DMS 273 (cell line): Measurements from ENCODE around the gene LRRC36.

Source experiments
- DNase-seq: peaks from one replicate; lab custom pipeline; 2025; ENCODE audit not compliant: unreplicated experiment; lab: John Stamatoyannopoulos, UW

LRRC36 gene

DNA sequence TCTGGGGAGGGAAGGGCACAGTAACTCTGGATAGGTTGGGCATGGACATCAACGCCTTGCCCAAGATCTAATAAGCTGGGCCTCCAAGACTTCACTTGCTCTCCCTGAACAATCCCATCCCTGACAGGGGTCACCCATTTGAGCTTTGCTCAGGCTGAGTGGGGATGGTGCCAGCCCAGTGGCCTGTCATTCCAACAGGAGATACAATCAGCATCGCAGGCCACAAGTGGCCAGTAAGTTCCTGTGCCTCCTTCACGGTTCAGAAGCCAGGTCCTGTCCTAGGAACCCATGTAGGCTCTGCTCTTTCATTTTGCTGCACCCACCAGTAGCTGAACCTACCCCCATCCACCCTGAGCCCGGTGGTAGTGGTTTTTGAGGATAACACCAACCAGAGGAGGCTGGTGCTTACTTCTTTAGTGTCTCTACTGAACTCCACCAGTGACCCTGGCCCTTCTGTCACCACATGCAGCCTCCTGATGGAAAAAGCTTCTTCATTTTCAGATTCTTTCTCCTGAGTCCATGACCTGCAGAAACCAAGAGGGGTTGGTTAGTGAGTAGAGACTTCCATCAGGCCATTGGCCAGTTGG, 32.4 kb upstream of the LRRC36 start:
- DNase-seq = no peak

DNA sequence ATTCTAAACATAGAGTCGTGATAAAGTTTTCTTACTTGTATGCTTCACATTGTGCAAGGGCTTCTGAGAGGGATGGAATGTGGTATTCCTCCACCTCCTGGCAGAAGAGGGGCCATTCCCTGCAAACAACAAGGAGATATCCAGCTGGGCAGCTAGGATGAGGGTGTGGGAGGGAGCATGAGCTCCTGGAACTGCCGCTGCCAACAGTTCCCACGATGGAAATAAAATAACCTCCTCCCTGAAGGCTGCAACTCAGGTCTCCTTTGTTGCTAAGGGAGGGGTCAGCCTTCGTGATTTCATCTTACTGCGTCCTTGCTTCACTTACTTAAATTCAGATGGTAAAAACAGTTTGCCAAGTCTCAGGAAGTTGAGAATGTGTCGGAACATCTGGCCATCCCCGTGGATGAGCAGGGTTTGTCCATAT, 31.7 kb upstream of the LRRC36 start:
- peak; percentile 49 for DNase-seq

DNA sequence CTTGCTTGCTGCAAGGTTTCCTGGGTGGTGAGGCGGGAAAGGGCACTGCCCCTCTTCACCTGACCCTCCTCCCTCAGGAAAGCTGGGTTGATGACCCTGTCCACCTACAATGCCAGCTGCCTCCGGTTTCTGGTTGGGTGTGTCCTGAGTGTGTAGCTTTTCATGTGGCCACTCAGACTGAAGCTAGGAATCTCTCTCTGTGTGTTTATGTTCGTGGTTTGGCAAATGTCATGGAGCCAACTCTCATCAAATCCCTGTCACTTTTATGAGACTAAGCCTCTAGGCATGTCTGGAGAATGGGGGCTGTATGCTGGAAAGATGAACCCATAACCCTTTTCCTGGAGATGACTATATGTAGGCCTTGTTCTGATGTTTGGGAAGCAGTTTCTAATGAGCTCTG, 30.2 kb upstream of the LRRC36 start:
- DNase-seq = no peak

DNA sequence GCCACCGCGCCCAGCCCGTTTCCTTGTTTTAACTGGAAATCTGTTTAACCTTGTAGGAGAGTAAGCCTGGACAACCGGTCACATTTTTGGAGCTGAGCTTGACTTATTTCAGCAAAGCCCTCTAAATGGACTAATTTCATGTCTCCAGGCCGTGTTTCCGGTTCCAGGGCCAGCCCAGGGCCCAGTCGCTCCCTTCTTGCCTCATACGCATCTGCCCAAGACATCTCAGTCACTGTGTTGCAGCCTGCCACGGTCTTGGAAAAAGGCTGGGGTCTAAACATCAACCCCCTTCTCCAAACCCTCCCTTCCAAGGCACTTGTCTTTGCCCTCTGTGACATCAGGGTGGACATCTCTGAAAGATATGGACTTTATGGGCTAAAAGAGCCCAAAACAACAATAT, 28.3 kb upstream of the LRRC36 start:
- DNase-seq = no peak

DNA sequence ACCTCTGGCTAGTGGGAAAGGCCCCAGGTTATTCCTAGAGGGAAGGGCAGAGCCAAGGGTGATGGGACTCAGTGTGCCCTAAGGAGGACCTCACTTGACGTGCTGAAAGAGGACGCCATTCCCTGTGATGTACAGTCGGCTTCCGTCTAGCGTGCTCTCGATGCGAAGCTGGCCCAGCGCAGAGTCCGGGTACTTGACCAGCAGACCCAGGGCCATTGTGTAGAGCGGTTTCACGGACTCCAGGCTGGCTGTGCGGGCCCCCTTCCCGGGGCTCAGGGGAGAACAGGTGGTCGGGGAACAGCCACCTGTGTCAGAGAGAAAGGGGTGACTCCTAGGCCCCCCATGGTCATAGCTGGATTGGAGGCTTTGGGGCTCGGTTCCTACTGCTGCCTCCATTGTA, 27.3 kb upstream of the LRRC36 start:
- no peak for DNase-seq

DNA sequence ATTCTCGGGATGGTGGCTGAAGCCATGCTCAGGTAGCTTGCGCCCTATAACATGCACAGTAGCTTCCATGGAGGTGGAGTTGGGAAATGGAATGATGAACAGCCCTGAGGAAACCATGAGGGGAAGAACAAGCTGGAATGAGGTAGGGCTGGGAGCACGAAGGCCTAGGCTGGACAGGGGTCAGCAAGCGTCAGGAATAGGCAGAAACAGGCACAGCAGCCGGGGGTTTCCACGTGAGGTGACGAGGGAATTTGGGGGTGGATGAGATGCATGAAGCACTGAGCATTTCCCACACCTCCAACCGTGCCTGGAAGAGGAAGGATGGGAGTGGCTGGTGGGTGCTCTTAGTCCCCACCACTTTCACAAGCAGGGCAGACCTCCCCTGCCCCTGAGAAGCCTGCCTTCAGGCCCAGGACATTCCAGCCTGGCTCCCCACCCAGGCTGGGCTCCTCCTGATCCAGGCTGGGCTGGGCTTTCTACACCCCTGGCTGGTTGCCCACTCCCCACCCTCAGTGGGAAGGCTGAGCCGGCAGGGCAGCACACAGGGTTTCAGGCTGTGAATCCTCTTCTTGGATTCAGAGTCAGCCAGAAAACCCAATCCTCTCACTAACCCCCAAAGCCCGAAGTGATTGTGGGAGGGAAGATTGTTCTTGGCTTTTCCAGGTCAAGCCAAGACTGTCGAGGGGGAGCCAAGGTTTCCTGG, 25.4 kb upstream of the LRRC36 start:
- peak; percentile 27 for DNase-seq

DNA sequence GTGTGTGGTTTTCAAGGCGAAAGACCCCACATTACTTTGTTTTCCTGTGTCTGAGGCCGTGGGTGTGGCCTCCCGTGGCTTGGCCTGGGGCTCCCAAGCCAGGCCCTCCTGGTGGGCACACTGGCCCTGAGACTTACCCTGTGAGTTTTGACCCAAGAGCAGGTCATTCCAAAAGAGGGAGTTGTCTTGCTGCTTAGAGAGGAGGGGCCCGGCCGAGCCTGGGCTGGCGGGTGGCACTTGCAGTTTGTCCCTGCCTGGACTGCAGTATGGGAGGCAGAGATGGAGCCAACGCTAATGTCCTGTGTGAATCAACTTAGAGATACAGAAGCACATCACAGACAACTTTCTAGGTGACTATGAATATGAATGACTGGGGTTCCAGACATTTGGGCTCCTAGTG, 24.5 kb upstream of the LRRC36 start:
- DNase-seq = no peak

DNA sequence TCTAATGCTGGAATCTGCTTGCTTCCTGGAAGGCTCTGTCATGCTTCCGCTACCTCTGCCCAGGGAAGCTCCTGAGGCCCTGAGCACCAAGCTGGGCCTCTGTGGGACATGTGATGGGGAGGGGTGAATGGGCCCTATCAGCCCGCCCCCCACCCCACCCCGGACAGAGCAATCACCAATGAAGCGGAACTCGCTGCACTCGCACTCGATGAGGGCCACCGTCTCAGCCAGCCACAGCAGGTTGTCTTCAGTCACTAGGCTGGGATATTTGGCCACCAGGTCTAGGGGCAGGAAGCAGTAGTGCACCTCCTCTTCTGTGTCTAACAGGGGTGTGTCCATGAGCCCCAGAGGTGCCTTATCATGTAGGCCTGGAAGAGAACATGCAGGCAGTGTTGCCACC, 23.6 kb upstream of the LRRC36 start:
- DNase-seq = no peak

DNA sequence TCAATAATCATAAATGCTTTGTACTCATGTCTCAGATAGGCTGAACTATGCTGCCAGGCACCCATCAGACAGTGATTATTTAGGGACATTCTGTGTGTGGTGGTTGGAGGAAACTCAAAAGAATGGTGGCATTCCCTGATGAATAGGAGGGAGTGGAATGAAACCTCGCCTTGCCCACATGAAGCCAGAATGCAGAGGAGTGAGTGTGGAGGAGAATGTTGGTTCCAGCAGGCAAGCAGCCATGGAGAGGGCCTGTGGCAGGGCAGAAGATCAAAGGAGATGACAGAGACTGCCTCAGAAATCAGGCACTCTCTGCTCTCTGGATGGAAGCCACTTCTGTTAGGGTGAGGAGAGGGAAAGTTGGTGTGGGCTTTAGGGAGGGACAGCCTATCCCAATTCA, 22.6 kb upstream of the LRRC36 start:
- no peak for DNase-seq

DNA sequence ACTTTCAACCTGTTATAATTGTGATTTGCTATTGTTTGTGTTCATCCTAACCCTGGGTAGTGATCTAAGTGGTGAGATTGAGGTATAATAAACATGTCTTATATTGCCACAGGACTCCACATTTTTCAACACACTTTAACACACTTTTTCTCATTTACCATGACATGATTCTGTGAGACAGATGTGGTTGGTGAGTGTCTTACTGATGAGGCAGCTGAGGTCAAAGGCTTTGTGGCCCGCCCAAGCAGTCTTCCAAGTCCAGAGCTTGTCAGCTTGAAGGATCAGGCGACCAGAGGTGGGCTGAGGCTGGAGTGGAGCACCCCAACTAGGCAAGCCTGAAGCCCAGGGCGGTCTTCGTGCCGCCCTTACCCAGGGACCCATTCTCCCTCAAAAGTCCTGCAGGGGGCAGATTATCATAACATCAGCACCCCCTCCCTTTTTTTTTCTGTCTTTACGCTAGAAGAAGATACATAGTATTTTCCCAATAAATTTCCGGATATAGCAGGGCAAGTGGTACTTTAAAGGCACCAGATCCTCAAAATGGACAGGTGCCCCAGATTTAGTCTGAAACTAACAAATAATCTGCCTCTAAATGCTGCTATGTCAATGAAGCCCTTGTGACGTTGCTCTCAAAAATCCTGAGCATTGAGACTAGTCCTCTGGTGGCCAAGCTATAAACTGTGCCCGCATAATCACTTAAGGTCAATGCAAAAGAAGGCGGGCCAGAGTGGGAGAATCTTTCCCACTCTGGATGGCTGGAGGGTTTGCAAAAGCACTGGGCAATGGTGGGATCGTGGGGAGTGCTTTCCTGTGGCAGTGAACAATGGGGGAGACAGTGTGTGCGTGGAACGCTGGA, 21.2 kb upstream of the LRRC36 start:
- no peak for DNase-seq

DNA sequence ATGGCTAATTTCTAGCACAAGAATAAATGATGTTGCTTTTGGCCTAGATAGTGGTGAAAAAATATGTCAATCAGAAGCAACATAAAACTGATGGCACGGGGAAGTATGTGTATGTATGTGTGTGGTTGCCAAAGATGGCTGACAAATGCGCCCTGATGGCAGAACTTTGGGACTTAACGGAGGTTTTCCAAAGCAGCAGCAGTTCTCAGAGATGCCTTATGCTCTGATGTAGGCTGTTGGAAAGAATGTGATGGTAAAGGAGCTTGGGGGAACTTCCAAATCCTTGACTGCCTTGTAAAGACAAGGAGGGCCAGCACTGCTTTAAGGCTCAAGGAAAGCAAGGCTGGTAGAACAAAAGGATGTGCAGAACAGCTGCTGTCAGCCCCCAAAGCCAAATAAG, 16.1 kb upstream of the LRRC36 start:
- DNase-seq = no peak

DNA sequence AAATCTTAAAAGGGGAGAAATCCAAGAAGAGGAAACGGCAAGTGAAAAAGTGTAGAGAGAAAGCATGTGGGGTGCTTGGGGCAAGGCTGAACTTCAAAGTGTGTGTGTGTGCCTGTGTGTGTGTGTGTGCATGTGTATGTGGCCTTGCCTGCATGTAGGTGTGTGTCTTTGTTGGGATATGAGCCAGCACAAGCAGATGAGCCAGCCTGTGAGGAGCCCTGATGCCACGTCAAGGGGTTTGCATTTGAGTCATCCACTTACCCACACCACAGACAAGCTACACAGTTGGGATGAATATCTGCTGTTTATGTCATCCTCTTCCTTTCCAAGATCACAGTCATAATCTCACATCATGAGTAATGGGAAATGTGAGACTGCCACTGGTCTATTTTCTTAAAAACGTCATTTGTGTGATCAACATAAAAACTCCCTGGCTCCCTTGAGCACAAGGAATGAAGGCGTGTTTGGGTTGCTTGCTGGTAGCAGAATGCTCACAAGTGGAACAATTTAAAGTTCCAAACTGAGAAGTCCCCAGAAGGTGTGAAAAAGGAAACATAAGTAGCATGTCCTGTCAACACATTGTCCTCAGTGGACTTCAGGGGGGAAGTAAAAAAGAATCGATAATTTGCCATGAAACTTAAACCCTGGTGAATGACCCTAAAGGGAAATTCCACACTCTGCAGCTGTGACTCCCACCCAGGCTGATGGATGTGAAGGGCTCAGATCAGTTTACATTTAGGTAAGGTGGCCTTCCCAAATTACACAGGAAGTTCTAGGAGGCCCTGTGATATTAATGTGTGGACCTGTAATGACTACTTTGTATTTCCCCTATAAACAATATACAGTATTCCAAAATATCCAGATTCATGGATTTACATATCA, 14.8 kb upstream of the LRRC36 start:
- no peak for DNase-seq

DNA sequence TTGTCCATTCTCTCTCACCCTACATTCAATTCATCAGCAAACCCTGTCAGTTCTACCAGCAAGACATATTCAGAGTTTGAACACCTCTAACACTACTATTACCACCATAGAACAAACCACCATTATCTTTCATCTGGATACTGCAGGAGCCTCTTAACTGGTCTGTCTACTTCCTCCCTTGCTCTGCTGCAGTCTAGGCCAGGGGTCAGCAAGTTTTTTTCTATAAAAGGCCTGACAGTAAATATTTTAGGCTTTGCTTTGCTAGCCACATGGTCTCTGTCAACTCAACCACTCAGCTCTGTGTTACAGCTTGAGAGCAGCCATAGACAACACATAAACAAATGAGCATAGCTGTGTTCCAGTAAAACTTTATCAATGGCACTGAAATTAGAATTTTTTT, 13.9 kb upstream of the LRRC36 start:
- no peak for DNase-seq

DNA sequence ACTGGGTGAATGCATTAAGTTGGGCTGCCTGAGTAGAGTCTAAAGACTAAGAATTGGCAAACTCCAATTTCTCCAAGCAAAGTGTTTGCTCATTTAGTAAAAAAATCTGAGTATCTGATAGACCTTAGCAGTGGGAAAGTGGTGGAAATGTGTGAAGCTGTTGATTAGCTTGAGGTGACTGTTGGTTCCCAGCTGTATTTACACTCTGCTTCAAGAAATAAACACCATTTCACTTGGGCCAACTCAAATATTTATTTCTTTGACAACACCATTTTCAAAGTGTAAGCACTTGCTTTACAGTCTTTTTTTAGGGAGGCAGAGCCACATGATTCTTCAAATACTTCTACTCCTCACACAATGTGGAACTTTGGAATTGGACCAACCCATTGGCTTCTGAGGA, 8.8 kb upstream of the LRRC36 start:
- DNase-seq = no peak

DNA sequence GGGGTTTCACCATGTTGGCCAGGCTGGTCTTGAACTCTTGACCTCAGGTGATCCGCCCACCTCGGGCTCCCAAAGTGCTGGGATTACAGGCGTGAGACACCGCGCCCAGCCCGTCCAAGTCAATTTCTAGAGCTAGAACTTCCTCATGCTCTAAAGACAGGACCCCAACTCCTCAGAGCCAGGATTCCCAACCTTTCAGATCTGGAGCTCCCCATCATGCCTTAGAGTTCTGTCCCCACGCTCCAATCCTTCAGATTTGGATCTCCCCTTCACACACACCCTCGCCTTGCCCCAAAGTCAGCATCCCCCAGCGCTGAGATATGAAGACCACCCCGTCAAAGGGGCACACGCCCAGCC, 522 bp upstream of the LRRC36 start:
- no peak for DNase-seq

DNA sequence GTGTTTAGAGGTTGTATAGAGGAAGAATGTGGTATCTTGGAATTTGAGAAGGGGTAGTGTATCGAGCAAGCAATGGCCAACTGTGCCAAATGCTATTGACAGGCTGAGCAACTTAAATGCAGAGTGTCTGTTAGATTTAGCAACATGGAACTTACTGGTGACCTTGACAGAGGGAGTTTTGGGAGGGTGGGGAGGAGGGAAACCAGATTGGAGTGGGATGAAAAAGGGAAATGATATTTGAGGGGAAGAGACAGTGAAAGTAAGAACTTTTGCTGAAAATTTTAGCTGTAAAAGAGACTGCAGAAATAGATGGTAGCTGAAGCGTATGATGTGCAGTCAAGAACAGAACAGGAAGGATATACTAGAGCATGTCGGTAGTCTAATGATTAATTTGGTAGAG, 1.1 kb downstream of the LRRC36 start:
- DNase-seq = no peak

DNA sequence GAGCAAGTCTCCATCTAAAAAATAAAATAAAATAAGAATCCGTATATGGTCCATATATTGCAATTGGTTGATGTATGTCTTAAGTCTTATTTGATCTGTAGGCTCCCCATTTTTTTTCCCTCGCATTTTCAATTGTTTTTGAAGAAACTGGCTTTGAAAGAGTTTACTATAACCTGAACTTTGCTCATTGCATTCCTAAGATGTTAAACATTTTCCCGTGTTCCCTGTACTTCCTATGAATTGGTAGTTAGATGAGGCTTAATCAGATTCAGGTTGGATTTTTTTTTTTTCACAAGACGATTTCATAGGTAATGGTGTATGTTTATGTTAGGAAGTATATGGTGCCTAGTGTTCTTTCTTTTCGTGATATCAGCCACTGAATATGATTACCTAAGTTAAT, 3.3 kb downstream of the LRRC36 start:
- DNase-seq = no peak

DNA sequence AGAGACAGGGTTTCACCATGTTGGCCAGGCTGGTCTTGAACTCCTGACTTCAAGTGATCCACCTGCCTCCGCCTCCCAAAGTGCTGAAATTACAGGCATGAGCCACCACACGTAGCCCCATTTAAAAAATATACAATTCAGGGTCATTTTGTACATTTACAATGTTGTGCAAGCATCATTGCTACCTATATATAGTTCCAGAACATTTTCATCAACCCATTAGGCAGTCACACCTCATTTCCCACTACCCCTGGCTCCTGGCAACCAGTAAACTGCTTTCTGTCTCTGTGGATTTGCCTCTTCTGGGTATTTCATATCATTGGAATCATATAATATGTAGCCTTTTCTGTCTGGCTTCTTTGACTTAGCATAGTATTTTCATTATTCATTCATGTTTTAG, 6.7 kb downstream of the LRRC36 start:
- DNase-seq = no peak

DNA sequence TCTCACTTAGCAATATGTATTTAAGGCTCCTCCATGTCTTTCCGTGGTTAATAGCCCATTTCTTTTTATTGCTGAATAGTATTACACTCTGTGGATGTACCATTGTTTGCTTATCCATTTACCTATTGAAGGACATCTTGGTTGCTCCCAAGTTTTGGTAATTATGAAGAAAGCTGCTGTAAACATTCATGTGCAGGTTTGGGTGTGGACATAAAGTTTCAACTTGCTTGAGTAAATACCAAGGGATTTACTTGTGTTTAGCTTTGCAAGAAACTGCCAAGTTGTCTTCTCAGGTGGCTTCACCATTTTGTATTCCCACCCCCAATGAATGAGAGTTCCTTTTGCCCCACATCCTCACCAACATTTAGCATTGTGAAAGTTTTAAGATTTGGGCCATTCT, 9.5 kb downstream of the LRRC36 start:
- no peak for DNase-seq

DNA sequence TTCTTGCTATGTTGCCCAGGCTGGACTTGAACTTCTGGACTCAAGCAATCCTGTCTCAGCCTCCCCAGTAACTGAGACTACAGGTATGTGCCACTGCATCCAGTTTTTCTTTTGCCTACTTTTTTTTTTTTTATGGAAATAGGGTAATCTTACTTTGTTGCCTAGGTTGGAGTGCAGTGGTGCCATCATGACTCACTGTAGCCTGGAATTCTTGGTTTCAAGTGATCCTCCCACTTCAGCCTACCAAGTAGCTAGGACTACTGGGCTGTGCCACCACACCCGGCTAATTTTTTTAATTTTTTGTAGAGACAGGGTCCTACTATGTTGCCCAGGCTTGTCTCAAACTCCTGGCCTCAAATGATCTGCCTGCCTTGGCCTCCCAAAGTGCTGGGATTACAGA, 10.0 kb downstream of the LRRC36 start:
- no peak for DNase-seq

DNA sequence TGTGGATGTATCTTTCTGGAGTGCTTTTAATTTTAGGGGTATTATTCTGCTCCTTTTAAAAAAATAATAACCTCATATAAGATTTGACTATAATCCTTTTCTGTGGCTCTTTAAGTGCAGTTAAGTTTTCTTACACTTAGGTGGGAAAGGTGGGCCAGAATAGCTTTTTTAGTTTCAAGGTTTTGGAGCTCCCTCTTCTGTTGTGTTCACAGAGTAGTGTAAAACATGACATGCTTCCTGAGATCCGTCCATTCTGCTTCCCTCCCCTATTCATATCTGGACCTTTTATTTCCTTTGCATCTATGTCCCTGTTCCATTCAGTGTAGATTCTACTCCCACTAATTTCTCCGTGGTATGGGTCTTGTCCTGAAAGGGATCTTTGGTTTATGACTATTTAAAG, 12.8 kb downstream of the LRRC36 start:
- peak; percentile 35 for DNase-seq
